RWPE1 (cell line): ENCODE measurements around the gene ZNF500.

Experiments used
- CTCF ChIA-PET: fragments of 350-600 bp; sonication (Branson Sonifier 250); formaldehyde crosslinking; extraction: SDS; loops from one replicate; lab custom pipeline; 2021; lab: Yijun Ruan, JAX
- POLR2A ChIA-PET: fragments of 400-600 bp; formaldehyde crosslinking; extraction: SDS; loops from one replicate; lab custom pipeline; 2020; ENCODE audit warnings: antibody characterized with exemption; ENCODE audit not compliant: low non-redundant PET; lab: Yijun Ruan, JAX
- DNase-seq: peaks from one replicate; pipeline ENCODE4 v3.0.0; 2012; ENCODE audit warnings: low spot score
- H3K27ac ChIP-seq: fragments of 450-650 bp; 2 replicates; pipeline ENCODE4 v1.5.1; 2017
- TF ChIP-seq, protein P1 (sequence below): fragments of 450-650 bp; conservative IDR thresholded peaks from 2 replicates; pipeline ENCODE4 v1.5.1; 2017; ENCODE audit warnings: low read depth, mild to moderate bottlenecking

The ZNF500 gene

DNA sequence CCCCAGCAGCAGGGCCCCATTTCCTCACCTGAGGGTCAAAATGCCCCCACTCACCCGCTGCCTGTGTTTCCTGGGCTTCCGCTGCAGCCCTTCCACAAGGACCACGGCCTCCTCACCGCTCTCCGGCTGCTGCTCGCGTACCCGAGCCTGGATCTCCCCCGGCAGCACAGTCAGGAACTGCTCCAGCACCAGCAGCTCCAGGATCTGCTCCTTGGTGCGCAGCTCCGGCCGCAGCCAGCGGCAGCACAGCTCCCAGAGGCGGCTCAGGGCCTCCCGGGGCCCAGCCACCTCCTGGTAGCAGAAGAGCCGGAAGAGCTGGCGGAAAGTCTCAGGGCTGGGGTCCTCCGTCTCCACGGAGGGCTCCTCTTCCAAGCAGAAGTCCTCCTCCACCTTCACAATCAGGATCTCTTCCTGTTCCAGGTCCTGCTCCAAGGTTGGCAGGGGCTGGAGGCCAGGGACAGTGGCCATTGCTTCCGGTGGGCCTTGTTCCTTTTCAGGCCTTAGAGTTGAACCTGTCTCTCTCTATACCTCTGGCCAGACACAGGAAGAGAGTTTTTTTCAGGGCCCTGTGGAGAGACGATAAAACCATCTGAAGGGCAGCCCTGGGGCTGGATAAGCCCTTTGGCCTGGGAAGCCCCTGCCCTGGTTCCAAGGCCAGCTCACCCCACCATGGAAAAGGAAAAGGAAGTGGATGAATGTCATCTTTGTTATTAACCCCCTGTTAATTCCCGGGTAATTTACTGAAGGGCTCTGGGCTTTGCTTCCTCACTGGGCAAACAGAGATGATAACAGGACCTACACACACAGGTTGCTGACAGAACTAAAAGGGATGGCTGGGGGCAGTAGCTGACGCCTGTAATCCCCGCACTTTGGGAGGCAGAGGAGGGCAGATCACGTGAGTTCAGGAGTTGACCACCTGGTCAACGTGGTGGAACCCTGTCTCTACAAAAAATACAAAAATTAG, 1.2 kb downstream of the ZNF500 start:
- H3K27ac ChIP-seq = peak overlapping the region; percentile 85
- ChIA-PET POLR2A (no interaction called here), CTCF (interaction anchor here (0.7 kb wide), 1 partner anchor 188 kb away, joined by 3 read pairs; no protein-coding TSS in a partner anchor)
- TF ChIP-seq, protein P1, sequence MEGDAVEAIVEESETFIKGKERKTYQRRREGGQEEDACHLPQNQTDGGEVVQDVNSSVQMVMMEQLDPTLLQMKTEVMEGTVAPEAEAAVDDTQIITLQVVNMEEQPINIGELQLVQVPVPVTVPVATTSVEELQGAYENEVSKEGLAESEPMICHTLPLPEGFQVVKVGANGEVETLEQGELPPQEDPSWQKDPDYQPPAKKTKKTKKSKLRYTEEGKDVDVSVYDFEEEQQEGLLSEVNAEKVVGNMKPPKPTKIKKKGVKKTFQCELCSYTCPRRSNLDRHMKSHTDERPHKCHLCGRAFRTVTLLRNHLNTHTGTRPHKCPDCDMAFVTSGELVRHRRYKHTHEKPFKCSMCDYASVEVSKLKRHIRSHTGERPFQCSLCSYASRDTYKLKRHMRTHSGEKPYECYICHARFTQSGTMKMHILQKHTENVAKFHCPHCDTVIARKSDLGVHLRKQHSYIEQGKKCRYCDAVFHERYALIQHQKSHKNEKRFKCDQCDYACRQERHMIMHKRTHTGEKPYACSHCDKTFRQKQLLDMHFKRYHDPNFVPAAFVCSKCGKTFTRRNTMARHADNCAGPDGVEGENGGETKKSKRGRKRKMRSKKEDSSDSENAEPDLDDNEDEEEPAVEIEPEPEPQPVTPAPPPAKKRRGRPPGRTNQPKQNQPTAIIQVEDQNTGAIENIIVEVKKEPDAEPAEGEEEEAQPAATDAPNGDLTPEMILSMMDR = no peak
- no peak for DNase-seq

DNA sequence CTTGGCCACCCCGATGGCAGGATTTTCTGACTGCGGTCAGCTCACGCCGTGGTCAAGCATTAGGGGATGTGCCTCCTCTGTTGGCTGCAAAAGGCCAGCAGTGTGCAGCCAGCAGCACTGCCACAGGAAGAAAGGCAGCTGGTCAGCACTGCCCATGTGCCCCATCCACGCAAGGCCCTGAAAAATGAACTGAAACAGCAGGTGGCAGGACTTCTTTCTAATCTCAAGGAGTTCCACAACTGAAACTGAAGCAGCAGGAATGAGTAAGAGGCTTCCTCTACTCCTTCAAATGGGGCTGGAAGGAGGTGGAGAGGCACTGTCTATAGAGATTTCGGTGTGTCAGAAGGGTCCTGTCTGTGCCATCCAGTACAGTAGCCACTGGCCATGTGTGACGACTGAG, 3.2 kb downstream of the ZNF500 start:
- CTCF ChIA-PET = no interaction called here
- no peak overlapping the region for H3K27ac ChIP-seq
- TF ChIP-seq, protein P1 = no peak
- POLR2A ChIA-PET = interaction anchor here (0.7 kb wide), 1 partner anchor 313 kb away, joined by 3 read pairs; no protein-coding TSS in a partner anchor
- no peak for DNase-seq

DNA sequence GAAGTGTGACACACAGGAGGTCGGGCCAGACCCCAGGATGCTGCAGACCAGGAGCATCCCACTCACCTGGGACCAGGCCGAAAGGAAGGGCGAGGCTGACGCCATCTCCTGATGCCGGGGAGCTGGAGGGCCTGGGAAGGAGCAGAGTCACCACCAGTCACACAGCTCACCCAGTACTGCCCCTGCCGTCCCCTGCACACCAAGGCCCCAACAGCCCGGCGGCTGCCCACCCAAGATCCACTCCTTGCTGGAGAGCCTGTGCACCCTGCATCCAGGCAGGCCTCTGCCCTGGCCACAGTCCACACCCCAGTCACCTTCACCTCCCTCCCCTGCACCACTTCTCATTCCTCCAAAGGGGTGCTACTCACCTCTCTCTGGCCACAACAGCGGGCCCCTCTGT, 4.8 kb downstream of the ZNF500 start:
- POLR2A ChIA-PET = no interaction called here
- H3K27ac ChIP-seq = peak overlapping the region; percentile 13; the same call in 1 of the 2 replicates
- DNase-seq = no peak
- TF ChIP-seq, protein P1 = no peak
- CTCF ChIA-PET = no interaction called here

DNA sequence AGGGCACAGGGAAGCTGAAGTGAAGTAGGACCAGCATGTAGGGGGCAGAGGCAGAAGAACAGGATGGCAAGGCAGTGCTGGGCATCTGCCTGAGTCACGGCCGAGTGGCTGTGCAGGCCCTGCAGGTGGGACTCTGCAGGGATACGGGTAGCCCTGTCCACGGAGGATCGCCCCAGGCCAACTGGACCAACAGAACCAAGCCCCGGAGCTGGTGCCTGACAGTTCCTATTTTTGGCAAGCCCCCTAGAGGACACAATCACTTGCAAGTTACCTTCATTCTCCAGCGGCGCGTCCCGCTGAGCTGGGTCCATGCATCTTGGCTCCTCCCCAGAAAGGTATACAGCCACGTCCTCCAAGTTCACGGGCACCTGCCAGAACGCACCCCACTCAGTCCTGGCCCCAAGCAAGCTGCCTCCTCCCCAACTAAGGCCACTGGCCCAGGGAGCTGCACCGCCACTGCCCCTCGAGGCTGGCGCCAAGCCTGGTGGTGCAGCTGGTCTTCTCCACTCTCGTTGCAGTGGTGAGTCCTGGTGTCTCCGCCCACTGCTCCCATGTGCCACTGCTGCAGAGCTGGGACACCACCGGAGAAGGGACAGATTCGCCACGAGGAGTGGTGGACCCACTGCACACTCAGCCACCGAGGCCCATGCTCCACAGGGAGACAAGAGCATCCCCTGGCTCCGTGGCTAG, 6.6 kb downstream of the ZNF500 start:
- no peak for DNase-seq
- no peak overlapping the region for H3K27ac ChIP-seq
- CTCF ChIA-PET = interaction anchor here (1.0 kb wide), 1 partner anchor 40 kb away, joined by 3 read pairs; no protein-coding TSS in a partner anchor
- POLR2A ChIA-PET = no interaction called here
- TF ChIP-seq, protein P1 = no peak

DNA sequence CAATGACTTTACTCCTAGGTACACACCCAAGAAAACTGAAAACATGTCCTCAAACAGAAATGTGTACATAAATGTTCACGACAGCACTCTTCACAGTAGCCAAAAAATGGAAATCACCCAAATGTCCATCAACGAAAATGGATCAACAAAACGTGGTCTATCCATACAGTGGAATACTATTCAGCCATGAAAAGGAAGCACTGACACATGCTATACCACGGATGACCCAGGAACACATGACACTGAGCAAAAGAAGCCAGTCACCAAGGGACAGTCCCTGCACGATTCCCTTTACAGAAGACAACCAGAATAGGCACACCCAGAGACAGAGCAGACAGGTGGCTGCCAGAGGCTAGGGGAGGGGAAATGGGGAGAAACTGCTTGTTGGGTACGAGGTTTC, 11.3 kb downstream of the ZNF500 start:
- ChIA-PET POLR2A (no interaction called here), CTCF (no interaction called here)
- no peak for DNase-seq
- no peak overlapping the region for H3K27ac ChIP-seq
- TF ChIP-seq, protein P1 = no peak

DNA sequence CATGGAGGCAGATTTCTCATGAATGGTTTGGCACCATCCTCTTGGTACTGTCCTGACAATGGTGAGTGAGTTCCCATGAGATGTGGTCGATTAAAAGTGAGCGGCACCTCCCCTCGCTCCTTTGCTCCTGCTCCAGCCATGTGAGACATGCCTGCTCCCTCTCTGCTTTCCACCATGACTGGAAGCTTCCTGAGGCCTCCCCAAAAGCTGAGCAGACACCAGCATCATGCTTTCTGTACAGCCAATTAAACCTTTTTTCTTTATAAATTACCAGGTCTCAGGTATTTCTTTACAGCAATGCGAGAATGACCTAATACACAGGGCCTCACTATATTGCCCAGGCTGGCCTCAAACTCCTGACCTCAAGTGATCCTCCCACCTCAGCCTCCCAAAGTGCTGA, 12.1 kb downstream of the ZNF500 start:
- TF ChIP-seq, protein P1 = no peak
- H3K27ac ChIP-seq = no peak overlapping the region
- ChIA-PET CTCF (no interaction called here), POLR2A (no interaction called here)
- DNase-seq = no peak
